NCI-H128 (cell line): Measurements from ENCODE around the gene FLVCR2.
"Not testable (repeated sequence)": the region's sequence is repeated elsewhere in the genome, so short reads cannot be mapped to it uniquely, and the experiment has no call there.

ENCODE experiments used
- DNase-seq: peaks from one replicate; lab custom pipeline; 2025; ENCODE audit not compliant: unreplicated experiment; lab: John Stamatoyannopoulos, UW

Gene FLVCR2

GRCh38 chr14:75591331-75591946, 13.0 kb downstream of the FLVCR2 start:
- DNase-seq, result no peak

- DNase-seq, result no peak
These were observed 13.7 kb downstream of the FLVCR2 start for GRCh38 chr14:75591987-75592575.

GRCh38 chr14:75595226-75595625, 16.8 kb downstream of the FLVCR2 start:
- no peak for DNase-seq

GRCh38 chr14:75597149-75597548, 18.7 kb downstream of the FLVCR2 start:
- no peak for DNase-seq

- not testable (repeated sequence) for DNase-seq
These were observed 21.7 kb downstream of the FLVCR2 start for GRCh38 chr14:75600100-75600499.

GRCh38 chr14:75601061-75601460, 22.6 kb downstream of the FLVCR2 start:
- DNase-seq, result not testable (repeated sequence)

- no peak for DNase-seq
These were observed 24.1 kb downstream of the FLVCR2 start for GRCh38 chr14:75602503-75602902.

GRCh38 chr14:75604979-75605851, 26.8 kb downstream of the FLVCR2 start:
- no peak for DNase-seq

- no peak for DNase-seq
These were observed 27.5 kb downstream of the FLVCR2 start for GRCh38 chr14:75605916-75606315.

- DNase-seq, result no peak
These were observed 28.6 kb downstream of the FLVCR2 start for GRCh38 chr14:75607044-75607443.

GRCh38 chr14:75607842-75608640, 29.6 kb downstream of the FLVCR2 start:
- no peak for DNase-seq

GRCh38 chr14:75609116-75609515, 30.7 kb downstream of the FLVCR2 start:
- no peak for DNase-seq

- no peak for DNase-seq
These were observed 31.4 kb downstream of the FLVCR2 start for GRCh38 chr14:75609606-75610475.

- DNase-seq, result no peak
These were observed 32.4 kb downstream of the FLVCR2 start for GRCh38 chr14:75610834-75611233.

- DNase-seq, result no peak
These were observed 33.7 kb downstream of the FLVCR2 start for GRCh38 chr14:75612157-75612556.

- DNase-seq, result no peak
These were observed 35.8 kb downstream of the FLVCR2 start for GRCh38 chr14:75614179-75614578.

- no peak for DNase-seq
These were observed 36.8 kb downstream of the FLVCR2 start for GRCh38 chr14:75615200-75615599.

GRCh38 chr14:75619548-75619947, 41.1 kb downstream of the FLVCR2 start:
- DNase-seq, result no peak

GRCh38 chr14:75625034-75625433, 46.6 kb downstream of the FLVCR2 start:
- DNase-seq, result no peak

GRCh38 chr14:75626396-75626795, 48.0 kb downstream of the FLVCR2 start:
- DNase-seq, result no peak
